NT2/D1 (cell line): ENCODE results near the gene PCSK6.

ENCODE experiments used
- DNase-seq: peaks from one replicate; pipeline ENCODE4 v3.0.0-alpha.2; 2011; ENCODE audit warnings: low read depth, low spot score
- H3K27me3 ChIP-seq: 2 replicates; pipeline ENCODE4 v1.6.0; 2011; ENCODE audit warnings: mild to moderate bottlenecking; ENCODE audit not compliant: insufficient read length, insufficient read depth
- H3K36me3 ChIP-seq: 2 replicates; pipeline ENCODE4 v1.6.1; 2011; ENCODE audit warnings: mild to moderate bottlenecking, low read length, mixed read lengths; ENCODE audit not compliant: insufficient read depth, insufficient read length
- H3K4me1 ChIP-seq: 2 replicates; pipeline ENCODE4 v1.5.1; 2011; ENCODE audit not compliant: insufficient read depth, insufficient read length
- H3K4me3 ChIP-seq: 2 replicates; pipeline ENCODE4 v1.5.1; 2011; ENCODE audit warnings: low read depth; ENCODE audit not compliant: insufficient read length
- H3K9ac ChIP-seq: 2 replicates; pipeline ENCODE4 v1.6.0; 2011; ENCODE audit warnings: low read depth; ENCODE audit not compliant: insufficient read length
- H3K9me3 ChIP-seq: 2 replicates; pipeline ENCODE4 v1.5.1; 2011; ENCODE audit warnings: mild to moderate bottlenecking, low read length; ENCODE audit not compliant: insufficient read depth
- SUZ12 ChIP-seq: IDR thresholded peaks from 2 replicates; pipeline ENCODE4 v1.6.1; 2011; ENCODE audit not compliant: insufficient read length, insufficient read depth; ENCODE audit errors: extremely low read depth
- YY1 ChIP-seq: IDR thresholded peaks from 2 replicates; pipeline ENCODE4 v1.6.1; 2011; ENCODE audit not compliant: insufficient read length, insufficient read depth
- ZNF274 ChIP-seq: IDR thresholded peaks from 2 replicates; pipeline ENCODE4 v1.6.1; 2011; ENCODE audit warnings: mild to moderate bottlenecking, low read depth, low read length

Gene PCSK6

DNA sequence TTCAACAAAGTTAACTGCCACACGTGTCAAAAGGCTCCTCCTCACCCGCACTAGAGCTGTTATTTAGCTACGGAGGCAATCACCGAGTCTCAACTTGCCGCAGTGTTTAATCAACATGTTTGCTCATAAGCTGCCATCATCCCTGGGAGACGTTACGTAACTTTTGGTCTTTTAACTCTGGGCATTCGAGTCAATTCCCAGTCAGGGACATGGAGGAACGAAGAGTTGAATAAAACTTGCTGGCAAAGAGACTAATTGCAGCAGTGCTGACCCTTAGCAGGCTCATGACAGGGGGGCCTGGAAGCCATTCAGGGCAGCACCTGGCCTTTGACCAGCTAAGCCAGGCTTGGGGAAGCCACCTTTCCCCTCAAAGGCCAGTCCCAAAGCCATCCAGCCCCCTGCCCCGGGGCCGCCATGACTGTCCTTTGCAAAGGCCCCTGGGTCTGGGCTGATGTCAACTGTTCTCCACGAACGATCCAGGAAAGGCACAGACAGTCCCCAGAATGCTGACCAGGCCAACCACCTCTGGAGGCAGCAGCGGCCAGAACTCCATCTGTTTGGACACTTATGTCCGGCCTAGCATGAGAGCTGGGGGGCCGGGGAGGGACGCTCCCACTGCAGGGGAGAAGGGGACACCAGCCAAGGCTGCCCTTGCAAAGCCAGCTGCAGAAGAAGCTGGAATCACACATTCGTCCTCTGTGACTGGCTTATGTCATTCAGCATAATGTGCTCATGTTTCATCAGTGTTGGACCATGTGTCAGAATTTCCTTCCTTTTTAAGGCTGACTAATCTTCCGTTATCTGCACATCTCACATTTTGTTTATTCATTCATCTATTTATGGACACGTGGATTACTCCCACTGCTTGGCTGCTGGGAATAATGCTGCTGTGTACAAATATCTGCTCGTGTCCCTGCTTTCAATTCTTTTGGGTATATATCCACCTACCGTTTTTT lies 43.7 kb downstream of the PCSK6 start:
- no peaks in the 10 kb centered on the region; the same call in 1 of the 2 replicates for H3K9me3 ChIP-seq
- H3K4me1 ChIP-seq = no peaks in the 10 kb centered on the region
- H3K36me3 ChIP-seq = no peaks in the 10 kb centered on the region
- no peaks in the 10 kb centered on the region for H3K27me3 ChIP-seq
- H3K4me3 ChIP-seq = no peak overlapping the region
- H3K9ac ChIP-seq = no peak overlapping the region
- TF ChIP-seq ZNF274 (no peak), SUZ12 (no peak), YY1 (no peak)
- no peak for DNase-seq

DNA sequence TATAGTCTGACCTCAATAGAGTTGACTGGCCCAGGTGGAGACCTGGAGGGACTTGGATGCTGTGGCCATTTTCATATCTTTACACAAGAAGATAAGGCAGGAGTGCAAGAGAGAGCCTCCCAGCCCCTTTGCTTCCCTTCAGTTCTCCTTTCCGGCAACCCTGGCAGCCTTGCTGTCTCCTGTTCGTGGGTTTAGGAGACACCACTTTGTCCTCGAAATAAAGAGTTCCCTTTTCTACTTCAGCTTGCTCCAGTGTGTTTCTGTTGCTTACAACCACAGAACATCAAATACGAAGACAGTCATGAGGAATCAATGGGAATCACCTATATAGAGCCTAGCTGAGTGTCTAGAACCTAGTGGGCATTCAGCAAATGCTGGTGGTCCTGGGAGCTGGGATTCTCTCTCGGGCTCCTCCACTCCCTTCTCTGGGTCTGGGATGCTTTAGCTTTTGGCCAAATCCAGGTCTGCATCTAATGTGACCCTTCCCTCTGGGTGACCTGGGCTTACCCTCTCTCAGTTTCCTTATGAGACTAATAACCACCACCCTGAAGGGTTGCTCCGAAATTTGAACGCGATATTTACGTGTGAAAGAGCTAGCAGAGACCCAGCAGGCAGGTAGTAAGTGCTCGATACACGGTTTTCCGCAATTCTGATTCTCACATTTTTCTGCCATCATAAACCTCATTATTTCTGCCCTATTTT lies 44.5 kb downstream of the PCSK6 start:
- no peak for TF ChIP-seq YY1
- no peak for TF ChIP-seq SUZ12
- TF ChIP-seq ZNF274 = no peak

DNA sequence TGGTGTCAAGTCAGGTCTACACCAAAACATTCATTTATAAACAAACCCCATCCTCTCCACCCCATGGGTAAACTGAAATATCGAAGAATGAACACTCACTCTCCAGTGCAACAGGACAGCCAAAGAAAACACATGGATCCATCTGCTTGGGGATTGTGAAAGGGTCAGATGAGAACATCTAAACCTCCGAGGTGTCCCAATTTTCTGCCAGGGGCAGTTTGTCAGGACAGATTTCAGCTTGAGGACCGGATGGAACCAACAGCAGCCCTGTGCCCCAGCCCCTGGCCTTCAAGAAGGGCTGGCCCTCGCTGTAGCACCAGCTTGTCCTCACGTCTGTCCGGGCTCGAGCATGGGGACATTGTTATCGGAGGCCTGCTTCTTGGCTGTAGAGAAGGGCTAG lies 45.5 kb downstream of the PCSK6 start:
- Histone ChIP-seq H3K4me3 (no peak overlapping the region), H3K27me3 (no peaks in the 10 kb centered on the region), H3K9me3 (peaks cover 4% of the 10 kb centered on the region; the same call in 1 of the 2 replicates), H3K4me1 (no peaks in the 10 kb centered on the region), H3K9ac (no peak overlapping the region), H3K36me3 (peaks cover under 1% of the 10 kb centered on the region)
- TF ChIP-seq YY1 (no peak), SUZ12 (no peak), ZNF274 (no peak)
- no peak for DNase-seq

More for the DNA sequence above, 44.5 kb downstream of the PCSK6 start:
- H3K9me3 ChIP-seq = no peaks in the 10 kb centered on the region; the same call in 1 of the 2 replicates
- no peaks in the 10 kb centered on the region for H3K4me1 ChIP-seq
- H3K9ac ChIP-seq = no peak overlapping the region
- no peaks in the 10 kb centered on the region for H3K27me3 ChIP-seq
- H3K36me3 ChIP-seq = no peaks in the 10 kb centered on the region
- DNase-seq = no peak
- H3K4me3 ChIP-seq = no peak overlapping the region

DNA sequence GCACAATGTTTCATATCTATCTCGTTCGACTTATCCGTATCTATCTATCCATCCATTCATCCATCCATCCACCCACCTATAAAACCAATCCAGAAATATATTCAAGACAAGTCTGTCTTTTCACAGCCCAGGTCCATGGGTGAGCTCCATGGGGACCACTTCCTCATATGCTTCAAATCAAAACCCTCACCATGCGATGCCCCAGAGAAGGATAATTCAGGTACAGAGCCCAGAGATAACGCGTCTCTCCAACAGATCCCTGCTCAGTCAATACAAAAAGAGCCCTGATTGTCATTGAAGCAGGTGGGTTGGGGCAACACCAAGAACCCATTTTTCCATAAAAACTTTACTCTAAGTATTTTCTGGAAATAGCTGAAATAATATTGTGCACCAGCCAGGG lies 47.2 kb downstream of the PCSK6 start:
- Histone ChIP-seq H3K4me3 (no peak overlapping the region), H3K9ac (no peak overlapping the region), H3K9me3 (peaks cover 8% of the 10 kb centered on the region; the same call in 1 of the 2 replicates), H3K36me3 (peaks cover 2% of the 10 kb centered on the region), H3K27me3 (no peaks in the 10 kb centered on the region), H3K4me1 (no peaks in the 10 kb centered on the region)
- no peak for DNase-seq
- TF ChIP-seq ZNF274 (no peak), SUZ12 (no peak), YY1 (no peak)

DNA sequence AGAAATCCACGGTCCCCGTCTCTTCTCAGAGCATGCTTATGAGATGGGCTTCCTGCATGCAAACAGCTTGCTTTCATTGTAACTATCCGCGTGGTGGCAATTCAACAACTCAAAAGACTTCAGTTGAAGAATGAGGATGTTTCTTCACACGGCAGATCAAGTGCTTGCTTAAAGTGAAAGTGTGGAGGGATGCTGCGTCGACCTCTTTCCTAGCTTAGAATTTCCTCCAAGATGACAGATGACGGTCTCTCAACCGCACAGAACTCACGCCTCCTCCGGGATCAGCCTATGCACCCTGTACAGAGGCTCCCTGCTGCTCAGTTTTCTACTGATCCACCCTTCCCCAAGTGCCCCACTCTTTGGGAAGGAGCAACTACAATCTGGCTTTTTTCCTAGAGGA lies 47.8 kb downstream of the PCSK6 start:
- no peaks in the 10 kb centered on the region for H3K27me3 ChIP-seq
- no peak for DNase-seq
- peaks cover 8% of the 10 kb centered on the region; the same call in 1 of the 2 replicates for H3K9me3 ChIP-seq
- H3K4me3 ChIP-seq = no peak overlapping the region
- H3K4me1 ChIP-seq = no peaks in the 10 kb centered on the region
- no peak overlapping the region for H3K9ac ChIP-seq
- peaks cover 2% of the 10 kb centered on the region for H3K36me3 ChIP-seq
- TF ChIP-seq ZNF274 = no peak
- TF ChIP-seq YY1 = no peak
- TF ChIP-seq SUZ12 = no peak

DNA sequence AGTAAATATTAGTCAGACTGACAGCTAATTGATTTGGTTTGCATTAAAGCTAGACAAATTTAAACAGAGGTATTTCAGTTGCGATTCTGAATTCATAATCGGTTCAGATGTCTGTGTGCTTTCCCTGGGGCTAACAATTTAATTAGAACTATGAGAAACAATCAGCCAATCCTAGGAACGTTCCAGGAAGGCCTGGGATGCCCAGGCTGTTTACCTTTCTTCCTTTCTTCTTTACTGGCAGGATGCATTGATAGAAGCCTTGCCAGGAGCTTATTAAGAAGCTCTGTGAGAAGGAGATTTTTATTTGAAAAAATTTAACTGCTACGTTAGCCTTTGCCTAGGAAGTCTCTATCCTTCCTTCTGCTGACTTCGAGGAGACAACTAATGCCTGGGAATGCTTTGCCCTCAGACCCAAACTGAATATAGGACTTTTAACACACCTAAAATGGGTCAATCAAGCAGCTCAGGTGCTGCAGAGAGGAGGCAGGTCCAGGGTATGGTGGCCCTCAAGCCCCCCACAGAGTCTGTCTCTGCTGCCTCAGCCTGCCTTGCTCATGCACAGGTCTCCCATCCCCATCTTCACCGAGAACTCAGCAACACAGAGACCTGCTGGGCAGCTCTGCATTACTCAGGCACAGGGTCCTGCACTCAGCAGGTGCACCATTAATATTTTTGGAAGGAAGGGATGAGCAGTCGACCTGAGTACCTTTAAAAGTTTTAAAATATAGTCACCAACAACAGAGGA lies 48.5 kb downstream of the PCSK6 start:
- no peaks in the 10 kb centered on the region for H3K4me1 ChIP-seq
- H3K27me3 ChIP-seq = no peaks in the 10 kb centered on the region
- H3K9ac ChIP-seq = no peak overlapping the region
- peaks cover 2% of the 10 kb centered on the region for H3K36me3 ChIP-seq
- H3K9me3 ChIP-seq = peaks cover 8% of the 10 kb centered on the region; the same call in 1 of the 2 replicates
- no peak for DNase-seq
- no peak overlapping the region for H3K4me3 ChIP-seq
- TF ChIP-seq YY1 (no peak), SUZ12 (no peak), ZNF274 (no peak)

DNA sequence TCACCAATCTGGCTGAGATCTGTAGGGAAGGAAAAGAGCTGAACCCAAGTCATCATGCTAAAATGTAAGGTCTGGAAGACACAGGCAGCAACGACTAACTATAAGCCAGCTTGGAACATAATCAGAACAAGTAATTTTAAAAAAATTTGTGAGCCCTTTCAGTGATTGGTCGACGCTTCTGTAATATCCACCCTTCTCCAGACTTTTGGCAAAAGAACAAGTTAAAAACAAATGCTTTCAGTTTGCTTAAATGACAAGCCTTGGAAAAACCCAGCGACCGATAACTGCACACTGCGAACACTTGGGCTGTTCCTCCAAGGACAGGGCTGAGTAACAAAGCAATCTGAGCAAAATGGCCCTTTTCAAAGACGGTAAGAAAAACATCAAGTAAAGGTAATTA lies 49.6 kb downstream of the PCSK6 start:
- Histone ChIP-seq H3K9ac (no peak overlapping the region), H3K9me3 (peaks cover 8% of the 10 kb centered on the region; the same call in 1 of the 2 replicates), H3K27me3 (no peaks in the 10 kb centered on the region), H3K36me3 (peaks cover 2% of the 10 kb centered on the region), H3K4me3 (no peak overlapping the region), H3K4me1 (no peaks in the 10 kb centered on the region)
- TF ChIP-seq ZNF274 (no peak), YY1 (no peak), SUZ12 (no peak)
- DNase-seq = no peak
